RCC 7860 (cell line): Measurements from ENCODE around the gene SCNN1B.
"Not testable (repeated sequence)": the region's sequence is repeated elsewhere in the genome, so short reads cannot be mapped to it uniquely, and the experiment has no call there.

Experiments used
- DNase-seq: peaks from one replicate; pipeline ENCODE4 v3.0.0-alpha.2; 2015; ENCODE audit warnings: low spot score
- FAIRE-seq: peaks from 2 replicates; lab custom pipeline; 2012; peaks lifted over from hg19 to GRCh38; lab: Jason Lieb, UNC

The SCNN1B gene, protein sequence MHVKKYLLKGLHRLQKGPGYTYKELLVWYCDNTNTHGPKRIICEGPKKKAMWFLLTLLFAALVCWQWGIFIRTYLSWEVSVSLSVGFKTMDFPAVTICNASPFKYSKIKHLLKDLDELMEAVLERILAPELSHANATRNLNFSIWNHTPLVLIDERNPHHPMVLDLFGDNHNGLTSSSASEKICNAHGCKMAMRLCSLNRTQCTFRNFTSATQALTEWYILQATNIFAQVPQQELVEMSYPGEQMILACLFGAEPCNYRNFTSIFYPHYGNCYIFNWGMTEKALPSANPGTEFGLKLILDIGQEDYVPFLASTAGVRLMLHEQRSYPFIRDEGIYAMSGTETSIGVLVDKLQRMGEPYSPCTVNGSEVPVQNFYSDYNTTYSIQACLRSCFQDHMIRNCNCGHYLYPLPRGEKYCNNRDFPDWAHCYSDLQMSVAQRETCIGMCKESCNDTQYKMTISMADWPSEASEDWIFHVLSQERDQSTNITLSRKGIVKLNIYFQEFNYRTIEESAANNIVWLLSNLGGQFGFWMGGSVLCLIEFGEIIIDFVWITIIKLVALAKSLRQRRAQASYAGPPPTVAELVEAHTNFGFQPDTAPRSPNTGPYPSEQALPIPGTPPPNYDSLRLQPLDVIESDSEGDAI

DNA sequence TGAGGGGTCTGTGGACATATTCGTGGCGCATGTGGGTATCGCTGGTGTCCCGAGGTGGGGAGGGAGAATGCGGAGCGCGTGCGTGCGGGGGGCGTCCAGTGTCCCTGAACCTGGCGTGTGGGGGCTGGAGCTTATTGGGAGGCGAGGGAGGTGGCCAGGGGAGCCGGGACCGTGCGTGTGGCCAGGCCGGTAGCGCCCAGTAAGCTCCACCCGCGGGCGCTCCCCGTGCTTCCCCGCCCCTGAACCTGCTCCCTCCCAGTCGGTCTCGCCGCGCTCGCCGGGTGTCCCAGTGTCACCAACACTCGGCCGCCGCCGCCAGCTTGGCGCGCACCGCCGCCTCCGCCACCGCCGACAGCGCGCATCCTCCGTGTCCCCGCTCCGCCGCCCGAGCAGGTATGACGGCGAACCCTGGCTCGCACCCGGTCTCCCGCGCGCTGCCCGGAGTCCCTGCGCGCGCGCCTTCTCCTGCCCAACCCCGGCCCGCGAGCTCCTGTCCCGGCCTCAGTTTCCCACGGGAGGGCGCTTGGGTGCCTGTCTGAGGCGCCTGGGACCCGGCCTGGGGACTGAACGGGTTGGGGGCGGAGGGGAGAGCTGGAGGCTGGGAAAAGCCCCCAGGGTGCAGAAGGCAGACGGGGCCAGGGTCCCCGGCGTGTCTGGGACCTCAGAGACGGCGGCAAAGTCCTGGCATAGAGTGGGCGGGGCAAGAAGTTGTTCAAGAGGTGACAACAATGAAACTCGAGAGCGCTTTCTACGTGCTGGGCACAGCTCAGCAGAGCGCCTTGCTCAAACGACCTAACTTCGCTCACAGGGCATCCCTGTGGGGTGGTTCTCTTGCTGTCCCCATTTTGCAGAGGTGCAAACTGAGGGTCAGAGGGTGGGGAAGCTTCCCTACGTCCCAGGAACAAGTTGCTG, at the start of gene SCNN1B:
TSS of gene SCNN1B (plus strand) at position 258 of the 912 bp plus-strand sequence. CDS start 46,298 bp downstream, outside the sequence.
- DNase-seq (no peak), FAIRE-seq (no peak)

DNA sequence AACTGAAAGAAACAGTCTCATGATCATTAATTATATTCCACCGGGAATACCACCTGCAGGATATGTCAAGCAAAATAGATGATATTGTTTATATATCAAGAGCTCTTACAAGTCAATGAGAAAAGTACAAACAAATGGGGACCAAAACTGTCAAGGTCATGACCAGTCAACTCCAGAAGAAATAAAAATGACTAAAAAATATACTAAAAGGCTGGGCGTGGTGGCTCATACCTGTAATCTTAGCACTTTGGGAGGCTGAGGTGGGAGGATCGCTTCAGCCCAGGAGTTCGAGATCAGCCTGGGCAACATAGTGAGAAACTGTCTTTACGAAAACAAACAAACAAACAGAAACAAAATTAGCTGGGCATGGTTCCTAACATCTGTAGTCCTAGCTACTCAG, 49.8 kb upstream of the SCNN1B start:
- no peak for DNase-seq
- no peak for FAIRE-seq

DNA sequence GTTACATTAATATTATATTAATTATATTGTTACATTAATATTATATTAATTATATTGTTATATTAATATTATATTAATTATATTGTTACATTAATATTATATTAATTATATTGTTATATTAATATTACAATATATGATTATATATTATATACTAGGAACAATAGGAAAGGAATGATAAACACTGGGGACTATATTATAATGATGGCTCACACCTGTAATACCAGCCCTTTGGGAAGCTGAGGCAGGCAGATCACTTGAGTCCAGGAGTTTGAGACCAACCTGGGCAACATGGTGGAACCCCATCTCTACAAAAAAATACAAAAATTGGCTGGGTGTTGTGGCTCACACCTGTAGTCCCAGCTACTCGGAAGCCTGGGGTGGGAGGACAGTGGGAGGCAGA, 48.5 kb upstream of the SCNN1B start:
- not testable (repeated sequence) for FAIRE-seq, DNase-seq

DNA sequence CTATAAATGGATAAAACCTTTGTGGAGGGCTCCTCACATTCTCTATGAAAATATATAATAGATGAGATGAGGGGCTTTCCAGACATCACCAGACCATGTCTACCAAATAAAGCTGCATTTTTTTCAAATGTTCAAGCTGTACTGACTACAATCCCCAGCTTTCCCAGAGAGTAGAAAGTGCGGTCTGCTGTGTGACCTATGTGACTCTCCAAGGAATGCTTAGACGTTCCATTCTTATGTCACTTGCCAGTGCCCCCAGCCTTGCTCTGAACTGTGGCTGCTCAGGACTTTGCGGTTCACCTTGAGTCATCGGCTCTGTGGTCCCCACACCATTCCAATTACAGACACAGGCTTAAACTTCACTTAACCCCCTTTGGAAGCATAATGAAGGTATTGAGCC, 47.8 kb upstream of the SCNN1B start:
- peak; percentile 95 for DNase-seq
- FAIRE-seq = peak; percentile 95

DNA sequence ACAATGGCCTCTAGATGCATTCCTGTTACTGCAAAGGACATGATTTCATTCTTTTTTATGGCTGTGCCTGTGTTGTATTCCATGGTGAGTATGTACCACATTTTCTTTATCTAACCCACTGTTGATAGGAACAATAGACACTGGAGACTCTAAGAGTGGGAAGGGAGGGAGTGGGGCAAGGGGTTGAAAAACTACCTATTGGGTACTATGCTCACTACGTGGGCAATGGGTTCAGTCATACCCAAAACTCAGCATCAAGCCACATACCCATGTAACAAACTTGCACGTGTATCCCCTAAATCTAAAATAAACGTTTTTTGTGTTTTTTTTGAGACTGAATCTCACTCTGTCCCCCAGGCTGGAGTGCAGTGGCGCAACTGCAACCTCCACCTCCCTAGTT, 47.1 kb upstream of the SCNN1B start:
- FAIRE-seq = no peak

DNA sequence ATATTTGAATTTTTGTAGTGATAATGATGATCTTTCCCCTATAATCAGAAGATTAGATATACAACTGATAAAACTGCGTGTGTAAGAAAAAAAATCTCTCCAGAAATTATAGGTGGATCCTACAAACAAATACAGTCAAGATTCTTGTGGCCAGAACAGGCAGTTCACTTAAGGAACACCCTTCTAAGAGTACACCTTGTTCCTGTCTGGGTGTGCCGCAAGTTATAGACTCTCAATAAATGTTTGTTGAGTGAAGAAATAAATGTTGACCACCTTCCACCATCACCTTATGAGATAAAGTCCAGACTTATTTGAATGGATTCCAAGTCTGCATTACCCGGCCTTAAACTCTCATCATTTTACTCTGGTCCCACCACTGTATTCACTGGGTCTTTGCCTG, 45.7 kb upstream of the SCNN1B start:
- DNase-seq (no peak), FAIRE-seq (no peak)

More for the DNA sequence above, 47.1 kb upstream of the SCNN1B start:
- DNase-seq = no peak

DNA sequence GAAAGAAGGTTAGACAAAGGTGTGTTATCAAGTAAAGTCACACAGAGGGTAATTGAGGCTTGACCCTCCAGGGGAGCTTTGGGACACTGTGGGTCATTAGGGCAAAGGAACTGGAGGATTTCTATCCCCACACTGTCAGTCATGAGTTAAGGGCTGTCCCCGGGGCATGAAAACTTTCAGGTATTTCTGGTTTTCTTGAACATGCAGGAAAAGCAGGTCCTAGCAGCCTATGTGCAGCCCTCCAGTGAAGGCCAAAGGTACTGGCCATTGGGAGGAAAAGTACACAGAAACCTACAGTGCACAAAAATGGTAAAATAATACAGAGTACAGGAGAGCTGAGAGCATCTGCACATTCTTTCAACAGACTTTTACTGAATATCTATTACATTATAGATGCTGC, 44.4 kb upstream of the SCNN1B start:
- FAIRE-seq (no peak), DNase-seq (no peak)

DNA sequence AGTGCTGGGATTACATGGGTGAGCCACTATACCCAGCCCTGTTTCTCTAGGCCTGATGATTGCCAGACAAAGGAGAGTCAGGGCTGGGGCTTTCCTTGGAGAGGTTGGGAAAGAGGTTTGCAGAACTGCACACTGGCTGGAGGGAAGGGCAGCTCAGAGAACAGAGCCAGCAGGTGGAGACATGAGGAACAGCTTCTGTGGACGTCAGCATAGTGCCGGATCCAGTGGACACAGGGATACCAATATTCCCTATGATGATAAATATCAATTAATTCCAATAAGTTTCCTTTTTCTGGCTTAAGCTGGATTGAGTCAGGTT, 43.2 kb upstream of the SCNN1B start:
- FAIRE-seq (no peak), DNase-seq (no peak)

DNA sequence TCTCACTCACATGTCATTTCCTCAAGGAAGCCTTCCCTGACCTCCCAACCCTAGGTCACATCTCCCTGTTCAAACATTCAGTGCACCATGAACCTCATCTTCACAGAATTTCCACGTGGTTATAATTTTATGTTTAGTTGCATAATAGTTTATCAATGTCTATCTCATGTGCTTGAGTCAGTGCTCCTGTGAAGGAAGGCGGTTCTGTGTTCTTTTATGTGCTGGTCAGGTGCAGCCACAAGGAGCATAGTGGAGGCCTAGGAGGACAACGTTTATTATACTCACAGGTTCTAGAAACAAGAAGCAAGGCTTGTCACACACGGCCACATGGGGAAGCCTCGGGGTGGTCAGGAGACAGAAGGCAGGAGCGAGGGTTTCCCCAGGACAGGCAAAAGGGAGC, 34.5 kb upstream of the SCNN1B start:
- no peak for DNase-seq
- no peak for FAIRE-seq

DNA sequence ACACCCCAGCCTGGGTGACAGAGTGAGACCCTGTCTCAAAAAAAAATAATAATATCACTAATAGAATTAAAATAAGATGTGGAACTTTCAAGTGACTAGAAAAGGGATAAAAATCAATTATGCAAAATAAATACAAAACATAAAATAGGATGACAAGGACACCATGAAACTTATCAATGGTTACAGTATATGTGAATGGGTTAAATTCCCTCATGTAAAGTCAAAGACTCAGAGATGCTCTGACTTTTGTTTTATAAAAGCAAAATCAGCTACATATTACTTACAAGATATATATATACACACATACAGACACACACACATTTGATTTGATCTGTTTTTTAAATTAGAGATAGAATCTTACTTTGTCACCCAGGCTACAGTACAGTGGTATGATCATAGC, 33.5 kb upstream of the SCNN1B start:
- no peak for DNase-seq
- no peak for FAIRE-seq

DNA sequence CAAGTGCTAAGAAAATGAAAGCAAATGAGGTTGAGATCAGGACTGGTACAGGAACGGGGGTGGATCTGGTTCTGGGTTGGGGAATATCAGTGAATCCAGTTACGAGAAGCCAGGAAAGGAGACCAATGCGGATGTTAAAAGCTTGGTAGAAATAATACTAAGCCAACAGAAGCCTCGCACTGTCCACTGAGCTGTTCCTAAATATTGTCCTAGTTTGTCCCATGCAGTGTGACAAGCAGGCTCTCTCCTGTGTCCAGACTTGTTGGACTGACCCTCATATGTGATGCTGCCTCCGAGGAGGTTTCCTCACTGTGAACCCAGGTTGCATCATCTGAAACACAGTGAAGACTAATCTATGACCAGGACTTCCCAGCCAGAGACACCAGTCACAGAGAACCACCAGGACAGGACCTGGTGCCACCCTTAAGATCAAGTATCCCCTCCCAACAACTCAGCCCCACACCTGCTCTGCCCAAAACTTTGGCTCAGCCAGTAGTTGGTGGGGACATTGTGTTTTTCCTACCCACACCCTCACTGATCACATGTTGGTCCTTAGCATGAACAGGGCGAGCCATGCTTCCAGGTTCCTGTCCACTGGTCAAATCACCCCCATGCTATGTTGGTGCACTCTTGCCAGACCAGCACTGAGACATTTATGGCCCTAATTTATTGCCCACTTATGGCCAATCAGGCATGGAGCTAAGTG, 32.7 kb upstream of the SCNN1B start:
- FAIRE-seq (no peak), DNase-seq (no peak)

DNA sequence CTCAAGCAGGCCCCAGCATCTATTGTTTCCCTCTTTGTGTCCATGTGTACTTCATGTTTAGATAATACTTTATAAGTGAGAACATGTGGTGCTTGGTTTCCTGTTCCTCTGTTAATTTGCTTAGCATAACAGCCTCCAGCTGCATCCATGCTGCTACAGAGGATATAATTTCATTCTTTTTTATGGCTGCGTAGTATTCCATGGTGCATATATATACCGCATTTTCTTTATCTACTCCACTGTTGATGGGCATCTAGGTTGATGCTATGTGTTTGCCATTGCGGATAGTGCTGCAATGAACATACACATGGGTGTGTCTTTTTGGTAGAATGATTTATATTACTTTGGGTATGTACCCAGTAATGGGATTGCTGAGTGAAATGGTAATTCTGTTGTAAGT, 31.4 kb upstream of the SCNN1B start:
- DNase-seq (no peak), FAIRE-seq (no peak)

DNA sequence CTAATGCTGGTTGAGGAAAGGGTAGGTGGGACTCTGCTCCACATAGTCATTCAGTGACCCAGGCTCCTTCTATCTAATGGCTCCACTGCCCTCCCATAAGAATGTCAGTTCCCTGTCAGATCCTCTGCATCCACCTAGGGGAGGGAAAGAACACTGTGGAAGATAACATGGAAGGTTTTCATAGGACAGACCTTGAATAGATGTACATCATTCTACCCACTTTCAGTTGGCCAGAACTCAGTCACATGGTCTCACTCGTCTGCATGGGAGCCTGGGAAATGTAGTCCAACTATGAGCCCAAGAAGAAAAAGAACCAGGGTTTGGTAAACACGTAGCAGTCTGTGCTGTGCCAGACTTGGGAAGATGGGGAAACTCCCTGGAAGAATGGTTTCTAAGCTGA, 27.1 kb upstream of the SCNN1B start:
- DNase-seq (no peak), FAIRE-seq (no peak)

DNA sequence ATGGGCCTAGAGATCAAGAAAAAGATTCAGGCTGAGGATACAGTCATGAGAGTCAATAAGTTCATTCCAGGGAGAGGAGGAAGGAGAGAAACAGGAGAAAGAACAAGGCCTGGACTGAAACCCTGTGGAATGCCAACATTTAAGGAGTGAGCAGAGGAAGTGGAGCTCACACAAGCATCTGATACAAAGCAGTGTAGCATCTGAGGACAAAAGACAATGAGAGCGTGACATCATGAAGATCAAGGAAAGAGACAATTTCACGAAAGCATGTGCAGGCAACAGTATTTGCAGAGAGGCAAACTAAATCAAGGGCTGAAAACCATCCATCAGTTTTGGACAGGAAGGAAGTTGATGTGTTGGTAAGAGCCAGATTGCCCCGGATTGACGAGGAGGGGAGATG, 25.3 kb upstream of the SCNN1B start:
- FAIRE-seq (no peak), DNase-seq (no peak)

DNA sequence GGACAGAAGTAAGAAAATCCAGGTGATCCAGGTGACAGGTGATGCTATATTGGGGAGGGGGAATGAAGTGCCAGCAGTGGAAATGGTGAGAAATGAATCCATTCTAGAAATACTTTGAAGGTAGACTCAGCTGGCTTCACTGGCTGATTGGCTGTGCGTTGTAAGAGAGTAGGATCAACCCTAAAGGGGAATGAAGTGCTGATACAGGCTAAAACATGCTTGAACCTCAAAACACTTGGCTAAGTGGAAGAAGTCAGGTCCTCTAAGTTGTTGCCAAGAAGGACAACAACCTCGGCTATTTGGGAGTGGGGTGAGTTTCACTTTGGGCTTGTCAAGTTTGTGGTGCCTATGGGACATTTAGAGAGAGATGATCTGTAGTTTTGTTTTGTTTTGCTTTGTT, 24.1 kb upstream of the SCNN1B start:
- no peak for FAIRE-seq
- DNase-seq = no peak

DNA sequence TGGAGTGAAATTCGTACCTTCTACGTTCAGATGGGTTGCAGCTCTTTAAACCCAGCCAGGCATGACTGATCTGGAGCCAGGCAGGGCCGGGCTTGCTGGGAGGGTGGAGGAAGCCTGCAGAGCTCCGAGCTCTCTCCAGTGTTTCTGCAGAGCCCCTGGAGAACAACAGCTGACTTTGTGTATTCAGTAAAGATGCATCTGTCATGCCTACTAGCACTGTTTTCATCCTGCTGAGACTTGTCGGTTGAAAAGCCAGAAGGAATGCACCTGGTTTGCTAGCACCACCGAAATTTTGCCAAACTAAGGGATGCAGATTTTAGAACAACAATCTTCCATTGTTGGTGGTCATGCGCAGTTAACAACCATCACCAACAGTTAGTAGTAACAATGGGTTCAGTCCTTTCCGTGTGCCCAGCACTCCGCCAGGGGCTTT, 22.4 kb upstream of the SCNN1B start:
- DNase-seq (no peak), FAIRE-seq (no peak)

DNA sequence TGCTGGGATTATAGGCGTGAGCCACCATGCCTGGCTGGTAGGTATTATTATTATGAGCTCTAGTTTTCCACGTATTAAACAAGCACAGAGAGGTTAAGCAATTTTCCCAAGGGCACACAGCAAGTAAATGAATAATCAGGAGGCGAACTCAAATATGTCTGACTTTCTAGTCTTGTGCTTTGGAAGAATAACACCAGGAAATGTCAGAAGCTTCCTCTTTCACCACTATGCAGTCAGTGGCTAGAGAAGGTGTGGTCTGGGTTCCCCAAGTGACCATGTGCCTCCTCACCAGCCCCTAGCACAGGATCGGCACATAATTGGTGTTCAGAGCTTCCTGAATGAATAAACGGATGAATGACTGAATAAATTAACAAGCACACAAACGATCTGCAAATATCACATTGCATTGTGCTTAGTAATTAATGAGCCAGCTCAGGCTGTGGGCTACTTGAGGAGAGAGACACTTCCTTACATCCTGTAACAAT, 21.6 kb upstream of the SCNN1B start:
- peak; percentile 22 for DNase-seq
- no peak for FAIRE-seq

DNA sequence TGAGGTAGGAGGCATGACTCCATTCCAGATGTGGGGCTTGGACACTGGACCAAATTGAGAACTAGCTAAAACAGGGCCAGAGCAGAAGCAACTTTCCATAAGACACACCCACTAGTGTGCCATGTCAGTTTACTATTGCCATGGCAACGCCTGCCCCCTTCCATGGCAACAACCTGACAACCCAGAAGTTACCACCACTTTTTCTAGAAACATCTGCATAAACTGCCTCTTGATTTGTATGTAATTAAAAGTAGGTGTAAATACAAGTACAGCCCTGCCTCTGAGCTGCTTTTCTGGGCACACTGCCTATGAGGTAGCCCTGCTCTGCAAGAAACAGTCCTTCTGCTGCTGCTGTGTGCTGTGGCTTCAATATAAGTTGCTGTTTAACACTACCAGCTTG, 19.5 kb upstream of the SCNN1B start:
- DNase-seq = no peak
- no peak for FAIRE-seq

DNA sequence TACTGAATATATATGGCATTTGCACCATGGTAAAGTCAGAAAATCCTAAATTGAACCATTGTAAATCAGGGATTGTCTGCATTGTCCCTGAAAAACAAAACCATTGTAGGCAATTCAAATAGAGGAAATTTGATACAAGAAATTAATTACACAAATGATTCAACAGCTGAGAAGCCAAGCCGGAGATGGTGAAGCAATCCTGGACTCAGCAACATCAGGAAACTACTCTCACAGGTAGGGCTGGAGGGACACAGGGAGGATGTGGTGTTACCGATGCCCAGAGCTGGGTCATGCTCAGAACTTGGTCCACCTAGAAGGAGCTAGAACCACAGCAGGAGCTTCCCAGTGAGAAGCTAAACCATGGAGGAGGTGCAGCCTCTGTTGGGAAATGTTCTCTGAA, 18.5 kb upstream of the SCNN1B start:
- no peak for DNase-seq
- FAIRE-seq = no peak

DNA sequence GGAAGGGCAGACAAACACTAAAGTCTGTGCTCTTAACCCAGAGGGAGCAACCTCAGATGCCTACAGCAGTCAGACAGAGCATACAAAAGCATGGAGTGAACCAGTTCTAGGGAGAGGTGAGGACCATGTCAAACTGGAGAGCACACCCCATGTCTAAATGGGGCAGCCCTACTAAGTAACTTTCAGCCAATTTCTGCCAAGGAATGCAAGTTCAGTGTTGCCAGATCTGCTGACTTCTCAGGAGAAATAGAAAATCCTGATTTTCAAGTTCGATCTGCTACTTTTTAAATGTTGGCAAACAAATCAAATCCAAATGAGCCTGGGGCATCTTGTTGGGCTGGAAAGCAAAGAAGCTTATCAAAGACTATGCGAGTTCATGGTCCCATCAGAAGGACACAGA, 17.5 kb upstream of the SCNN1B start:
- no peak for DNase-seq
- no peak for FAIRE-seq

DNA sequence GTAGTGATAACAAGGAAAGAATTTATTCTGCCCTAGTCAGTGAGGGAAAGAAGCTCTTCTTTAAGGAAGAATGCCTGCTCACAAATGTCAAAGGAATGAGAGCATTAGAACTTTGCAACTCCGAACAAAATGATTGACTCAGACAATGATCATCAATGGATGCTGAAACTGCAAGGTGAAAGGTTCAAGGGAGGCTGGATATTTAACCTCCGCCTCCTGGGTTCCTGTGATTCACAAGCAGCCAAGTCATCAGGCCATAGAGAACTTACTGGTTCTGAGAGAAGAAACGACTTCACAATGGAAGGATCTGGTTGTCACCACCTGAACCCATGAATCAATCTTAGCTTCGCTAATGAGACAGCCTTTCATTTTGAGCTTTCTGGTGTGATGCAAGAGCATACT, 16.0 kb upstream of the SCNN1B start:
- FAIRE-seq = no peak

More for the DNA sequence above, 16.0 kb upstream of the SCNN1B start:
- peak; percentile 40 for DNase-seq
